Omental fat pad (tissue), 4 donors: ENCODE measurements around the gene INHA. TPM values are rescaled to one million over a fixed set of nuclear protein-coding genes. Genes with fewer than 3 reads are reported as not detected.

Experiments used
- ATAC-seq: fragments of 150-250 bp; one replicate; pipeline ENCODE4 v1.9.1; 2016; ENCODE audit warnings: mild to moderate bottlenecking, moderate library complexity; ENCODE audit not compliant: low FRiP score
- DNase-seq: peaks from one replicate; pipeline ENCODE4 v3.0.0-alpha.2; 2019; ENCODE audit warnings: low spot score
- CTCF ChIP-seq, 3 donors: fragments of 450-650 bp; IDR thresholded peaks; one replicate each; pipeline ENCODE4 v1.5.1; 2016 to 2017; ENCODE audit warnings: antibody characterized with exemption in 3 of 3, mild to moderate bottlenecking in 3 of 3, moderate library complexity in 2 of 3
- total RNA-seq, 4 donors: library from RNA; depleted of rRNA; stranded (reverse); fragments of >200 nt; gene quantifications; one replicate each; pipeline ENCODE4 v1.1.0, GENCODE V29; 2016

The INHA gene, protein sequence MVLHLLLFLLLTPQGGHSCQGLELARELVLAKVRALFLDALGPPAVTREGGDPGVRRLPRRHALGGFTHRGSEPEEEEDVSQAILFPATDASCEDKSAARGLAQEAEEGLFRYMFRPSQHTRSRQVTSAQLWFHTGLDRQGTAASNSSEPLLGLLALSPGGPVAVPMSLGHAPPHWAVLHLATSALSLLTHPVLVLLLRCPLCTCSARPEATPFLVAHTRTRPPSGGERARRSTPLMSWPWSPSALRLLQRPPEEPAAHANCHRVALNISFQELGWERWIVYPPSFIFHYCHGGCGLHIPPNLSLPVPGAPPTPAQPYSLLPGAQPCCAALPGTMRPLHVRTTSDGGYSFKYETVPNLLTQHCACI
- total RNA-seq, result 1 to 10 TPM in 1 of 4 donors, under 1 TPM in 1, not detected in 2; 0.88 to 1.1 TPM

- TF ChIP-seq CTCF (IDR thresholded peaks at IDR 0.05), result no peak
- ATAC-seq (no peak), DNase-seq (no peak)
Measured at GRCh38 chr2:219572237-219573001, at the start of gene INHA. TSS of gene INHA (plus strand) at chr2:219572310. CDS start at chr2:219572375, 65 bp downstream.

GRCh38 chr2:219523031-219523671 is 49.0 kb upstream of the INHA start:
- no peak for TF ChIP-seq CTCF (IDR thresholded peaks at IDR 0.05)
- ATAC-seq, result no peak
- no peak for DNase-seq

GRCh38 chr2:219524817-219525216 is 47.3 kb upstream of the INHA start:
- DNase-seq, result no peak
- TF ChIP-seq CTCF (IDR thresholded peaks at IDR 0.05), result no peak
- ATAC-seq, result no peak

GRCh38 chr2:219525533-219526232 is 46.4 kb upstream of the INHA start:
- no peak for DNase-seq
- TF ChIP-seq CTCF (IDR thresholded peaks at IDR 0.05), result no peak
- ATAC-seq, result no peak

- ATAC-seq (no peak), DNase-seq (no peak)
- TF ChIP-seq CTCF (IDR thresholded peaks at IDR 0.05), result no peak
Measured at GRCh38 chr2:219526320-219527075, 45.6 kb upstream of the INHA start.

- DNase-seq (no peak), ATAC-seq (no peak)
- TF ChIP-seq CTCF (IDR thresholded peaks at IDR 0.05), result no peak
Measured at GRCh38 chr2:219527076-219527394, 45.1 kb upstream of the INHA start.
